CD4-positive, alpha-beta T cell (primary cell): ENCODE data around the gene UBR3. TPM values are rescaled to one million over a fixed set of nuclear protein-coding genes. Genes with fewer than 3 reads are reported as not detected.
"Not testable (repeated sequence)": the region's sequence is repeated elsewhere in the genome, so short reads cannot be mapped to it uniquely, and the experiment has no call there.

ENCODE experiments used
- ATAC-seq: fragments of 200-7000 bp; cut with Tn5 transposase; one replicate; pipeline ENCODE4 v1.10.0; 2022; ENCODE audit warnings: mild to moderate bottlenecking; ENCODE audit not compliant: poor library complexity
- CTCF ChIA-PET: fragments of 350-600 bp; sonication (Branson Sonifier 250); formaldehyde crosslinking; loops from one replicate; lab custom pipeline; 2021; ENCODE audit warnings: antibody characterized with exemption, inconsistent platforms; lab: Charles Lee
- POLR2A ChIA-PET: fragments of 350-600 bp; sonication (Branson Sonifier 250); formaldehyde crosslinking; loops from one replicate; lab custom pipeline; 2021; ENCODE audit warnings: antibody characterized with exemption, inconsistent platforms; lab: Charles Lee
- DNase-seq, 14 experiments: peaks; one replicate each; pipeline ENCODE4 v3.0.0-alpha.2; 2013 to 2020; ENCODE audit warnings: mixed read lengths in 2 of 14
- H3K27ac ChIP-seq, 2 donors: one replicate each; pipeline versions ENCODE4 v1.5.1 to v1.7.0; 2013; ENCODE audit warnings: low read length in 2 of 2, low read depth in 1 of 2, mild to moderate bottlenecking in 1 of 2
- H3K27me3 ChIP-seq, 2 experiments: 1 replicate in 1 of 2; 2 replicates in 1 of 2; pipeline versions ENCODE4 v1.6.1 to v1.7.0; 2013; ENCODE audit warnings: low read length in 2 of 2, control low read depth in 1 of 2, mild to moderate bottlenecking in 1 of 2, moderate library complexity in 1 of 2; ENCODE audit not compliant: insufficient read depth in 2 of 2, control insufficient read depth in 1 of 2
- H3K36me3 ChIP-seq: one replicate; pipeline ENCODE4 v1.6.1; 2013; ENCODE audit warnings: low read length, control low read depth; ENCODE audit not compliant: insufficient read depth
- H3K4me1 ChIP-seq: one replicate; pipeline ENCODE4 v1.6.1; 2013; ENCODE audit warnings: low read length, control low read depth; ENCODE audit not compliant: insufficient read depth
- H3K4me3 ChIP-seq: one replicate; pipeline ENCODE4 v1.5.1; 2013; ENCODE audit warnings: mild to moderate bottlenecking, low read length, moderate library complexity
- H3K9me3 ChIP-seq, 2 experiments: 1 replicate in 1 of 2; 2 replicates in 1 of 2; pipeline versions ENCODE4 v1.6.1 to v1.7.0; 2013; ENCODE audit warnings: low read length in 2 of 2, mild to moderate bottlenecking in 2 of 2, control low read depth in 1 of 2, moderate library complexity in 1 of 2; ENCODE audit not compliant: control insufficient read depth in 1 of 2, insufficient read depth in 1 of 2
- H3K27ac Mint-ChIP-seq: one replicate; pipeline ENCODE4 v1.8.0; 2020; ENCODE audit warnings: mixed read lengths
- H3K27me3 Mint-ChIP-seq: one replicate; pipeline ENCODE4 v1.8.0; 2021; ENCODE audit warnings: mixed read lengths
- H3K36me3 Mint-ChIP-seq: one replicate; pipeline ENCODE4 v1.8.0; 2021; ENCODE audit warnings: low read depth, mixed read lengths
- H3K4me1 Mint-ChIP-seq: one replicate; pipeline ENCODE4 v1.8.0; 2021; ENCODE audit warnings: low read depth, mixed read lengths
- H3K4me3 Mint-ChIP-seq: one replicate; pipeline ENCODE4 v1.8.0; 2020; ENCODE audit warnings: mild to moderate bottlenecking, mixed read lengths
- H3K9me3 Mint-ChIP-seq: one replicate; pipeline ENCODE4 v1.8.0; 2020; ENCODE audit warnings: mixed read lengths
- CTCF ChIP-seq: fragments of 200-600 bp; IDR thresholded peaks from one replicate; pipeline ENCODE4 v1.8.0; 2022; ENCODE audit warnings: antibody characterized with exemption, mild to moderate bottlenecking
- intact Hi-C, 2 experiments: fragments of 100-400 bp; cut with DNase I in 1 of 2; cut with micrococcal nuclease in 1 of 2; formaldehyde crosslinking; loops; one replicate each; pipeline versions ENCODE4 v1.15.1 to v1.9.0; 2023 to 2025; cut with DNase I, micrococcal nuclease
- total RNA-seq, 174 experiments: library from RNA in 2 of 174; stranded (reverse) in 2 of 174; gene quantifications; one replicate each; pipeline ENCODE4 v1.2.3 and lab custom pipeline; 2021 to 2026

Gene UBR3
- total RNA-seq, 2 experiments from 2014 or later = 32.1 to 35.2 TPM

GRCh38 chr2:170121689-170122088 is 294.4 kb downstream of the UBR3 start:
- no peaks in the 10 kb centered on the region for H3K9me3 Mint-ChIP-seq
- intact Hi-C loops = no loop called here
- H3K36me3 Mint-ChIP-seq = no peaks in the 10 kb centered on the region
- H3K4me1 Mint-ChIP-seq = no peaks in the 10 kb centered on the region
- no peak for TF ChIP-seq CTCF
- peaks cover 14% of the 10 kb centered on the region for H3K27me3 Mint-ChIP-seq
- ChIA-PET POLR2A (no interaction called here), CTCF (no interaction called here)
- H3K27ac ChIP-seq = no peak overlapping the region
- H3K9me3 ChIP-seq = peaks cover 0 to 13% of the 10 kb centered on the region in 2 experiments
- peaks cover 0 to 2% of the 10 kb centered on the region in 2 experiments for H3K27me3 ChIP-seq
- no peak overlapping the region for H3K27ac Mint-ChIP-seq
- H3K4me3 ChIP-seq = no peak overlapping the region
- ATAC-seq = no peak
- no peak for DNase-seq
- H3K4me1 ChIP-seq = no peaks in the 10 kb centered on the region
- no peak overlapping the region for H3K4me3 Mint-ChIP-seq
- no peaks in the 10 kb centered on the region for H3K36me3 ChIP-seq

GRCh38 chr2:170122883-170123547 is 295.8 kb downstream of the UBR3 start:
- Mint-ChIP-seq H3K4me1 (no peaks in the 10 kb centered on the region), H3K9me3 (no peaks in the 10 kb centered on the region), H3K27ac (no peak overlapping the region), H3K27me3 (peaks cover 19% of the 10 kb centered on the region), H3K4me3 (no peak overlapping the region), H3K36me3 (no peaks in the 10 kb centered on the region)
- ChIA-PET CTCF (no interaction called here), POLR2A (no interaction called here)
- no peak for TF ChIP-seq CTCF
- ATAC-seq = no peak
- Histone ChIP-seq H3K4me3 (no peak overlapping the region), H3K27ac (no peak overlapping the region), H3K27me3 (no peaks in the 10 kb centered on the region), H3K36me3 (no peaks in the 10 kb centered on the region), H3K4me1 (no peaks in the 10 kb centered on the region), H3K9me3 (peaks cover 0 to 13% of the 10 kb centered on the region in 2 experiments)
- DNase-seq = no peak
- intact Hi-C loops = no loop called here

DNA sequence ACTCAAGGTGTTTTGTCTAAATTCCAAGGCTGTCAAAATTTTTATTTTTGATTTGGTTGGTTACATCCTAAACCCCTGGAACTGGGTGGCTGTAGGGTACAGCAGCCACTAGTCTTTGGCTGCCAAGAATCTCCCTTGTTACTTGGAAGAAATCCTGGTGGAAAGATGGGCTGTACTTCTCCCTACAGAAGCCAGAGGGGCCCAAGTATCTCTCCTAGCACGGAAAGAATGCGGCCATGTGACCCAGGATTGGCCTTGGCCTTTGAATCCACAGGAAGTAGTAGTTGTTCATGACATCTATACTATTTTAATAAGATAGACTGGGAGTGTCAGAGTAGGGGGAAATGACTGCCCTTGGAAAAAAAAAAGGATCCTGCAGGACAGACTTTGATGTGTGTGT is 296.3 kb downstream of the UBR3 start:
- intact Hi-C loops = no loop called here
- Mint-ChIP-seq H3K9me3 (no peaks in the 10 kb centered on the region), H3K4me1 (no peaks in the 10 kb centered on the region), H3K4me3 (no peak overlapping the region), H3K27ac (no peak overlapping the region), H3K27me3 (peaks cover 20% of the 10 kb centered on the region), H3K36me3 (no peaks in the 10 kb centered on the region)
- Histone ChIP-seq H3K4me1 (no peaks in the 10 kb centered on the region), H3K9me3 (peaks cover 0 to 13% of the 10 kb centered on the region in 2 experiments), H3K4me3 (no peak overlapping the region), H3K27me3 (no peaks in the 10 kb centered on the region), H3K36me3 (no peaks in the 10 kb centered on the region), H3K27ac (no peak overlapping the region)
- POLR2A ChIA-PET = no interaction called here
- DNase-seq (no peak), ATAC-seq (no peak)
- CTCF ChIA-PET = no interaction called here
- TF ChIP-seq CTCF = no peak

DNA sequence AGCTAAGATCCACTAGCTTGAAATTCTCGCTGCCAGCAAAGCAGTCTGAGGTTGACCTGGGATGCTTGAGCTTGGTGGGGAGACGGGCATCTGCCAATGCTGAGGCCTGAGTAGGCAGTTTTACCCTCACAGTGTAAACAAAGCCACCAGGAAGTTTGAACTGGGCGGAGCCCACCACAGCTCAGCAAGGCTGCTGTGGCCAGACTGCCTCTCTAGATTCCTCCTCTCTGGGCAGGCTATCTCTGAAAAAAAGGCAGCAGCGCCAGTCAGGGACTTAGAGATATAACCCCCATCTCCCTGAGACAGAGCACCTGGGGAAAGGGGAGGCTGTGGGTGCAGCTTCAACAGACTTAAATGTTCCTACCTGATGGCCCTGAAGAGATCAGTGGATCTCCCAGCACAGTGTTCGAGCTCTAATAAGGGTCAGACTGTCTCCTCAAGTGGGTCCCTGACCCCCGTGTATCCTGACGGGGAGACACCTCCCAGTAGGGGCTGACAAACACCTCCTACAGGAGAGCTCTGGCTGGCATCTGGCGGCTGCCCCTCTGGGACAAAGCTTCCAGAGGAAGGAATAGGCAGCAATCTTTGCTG is 299.0 kb downstream of the UBR3 start:
- H3K9me3 Mint-ChIP-seq, H3K27ac ChIP-seq, H3K4me3 Mint-ChIP-seq, H3K27me3 ChIP-seq, H3K36me3 ChIP-seq, ATAC-seq, H3K36me3 Mint-ChIP-seq, H3K4me1 Mint-ChIP-seq, H3K4me1 ChIP-seq, H3K9me3 ChIP-seq, intact Hi-C loops, H3K27ac Mint-ChIP-seq, POLR2A ChIA-PET, H3K4me3 ChIP-seq, CTCF ChIA-PET: not testable (repeated sequence)
- peak in 1 of 14 experiments; percentile 7 for DNase-seq
- H3K27me3 Mint-ChIP-seq = peaks cover 26% of the 10 kb centered on the region
